ENCODE measurements around the gene VPS26B.

The VPS26B gene

DNA sequence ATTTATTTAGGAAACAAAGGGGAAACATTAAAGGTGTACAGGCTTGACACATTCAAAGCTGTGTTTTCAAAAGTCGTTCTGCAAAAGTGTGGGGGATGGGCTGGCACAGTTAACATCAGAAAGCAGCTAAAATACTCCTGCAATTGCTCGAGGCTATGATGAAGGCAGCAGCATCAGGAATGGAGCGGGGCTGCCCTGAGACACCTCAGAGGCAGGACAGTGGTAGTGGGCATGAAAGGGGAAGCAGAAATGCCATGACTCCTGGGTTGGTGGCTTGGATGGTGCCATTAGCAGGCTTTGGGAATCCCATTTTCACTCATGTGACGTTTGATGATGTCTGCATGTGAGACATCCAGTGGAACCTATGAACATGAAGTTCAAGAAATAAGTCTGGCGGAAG lies 1.4 kb upstream of the VPS26B start:
- H3K4me3 ChIP-seq (ENCODE audit: low read length), result peak overlapping the region; percentile 98
- no peak for DNase-seq (ENCODE audit: low read depth)
- TF ChIP-seq, protein P1, sequence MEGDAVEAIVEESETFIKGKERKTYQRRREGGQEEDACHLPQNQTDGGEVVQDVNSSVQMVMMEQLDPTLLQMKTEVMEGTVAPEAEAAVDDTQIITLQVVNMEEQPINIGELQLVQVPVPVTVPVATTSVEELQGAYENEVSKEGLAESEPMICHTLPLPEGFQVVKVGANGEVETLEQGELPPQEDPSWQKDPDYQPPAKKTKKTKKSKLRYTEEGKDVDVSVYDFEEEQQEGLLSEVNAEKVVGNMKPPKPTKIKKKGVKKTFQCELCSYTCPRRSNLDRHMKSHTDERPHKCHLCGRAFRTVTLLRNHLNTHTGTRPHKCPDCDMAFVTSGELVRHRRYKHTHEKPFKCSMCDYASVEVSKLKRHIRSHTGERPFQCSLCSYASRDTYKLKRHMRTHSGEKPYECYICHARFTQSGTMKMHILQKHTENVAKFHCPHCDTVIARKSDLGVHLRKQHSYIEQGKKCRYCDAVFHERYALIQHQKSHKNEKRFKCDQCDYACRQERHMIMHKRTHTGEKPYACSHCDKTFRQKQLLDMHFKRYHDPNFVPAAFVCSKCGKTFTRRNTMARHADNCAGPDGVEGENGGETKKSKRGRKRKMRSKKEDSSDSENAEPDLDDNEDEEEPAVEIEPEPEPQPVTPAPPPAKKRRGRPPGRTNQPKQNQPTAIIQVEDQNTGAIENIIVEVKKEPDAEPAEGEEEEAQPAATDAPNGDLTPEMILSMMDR (IDR thresholded peaks at IDR 0.05; ENCODE audit: insufficient read depth, low read depth, low read length, missing control alignments), result no peak

DNA sequence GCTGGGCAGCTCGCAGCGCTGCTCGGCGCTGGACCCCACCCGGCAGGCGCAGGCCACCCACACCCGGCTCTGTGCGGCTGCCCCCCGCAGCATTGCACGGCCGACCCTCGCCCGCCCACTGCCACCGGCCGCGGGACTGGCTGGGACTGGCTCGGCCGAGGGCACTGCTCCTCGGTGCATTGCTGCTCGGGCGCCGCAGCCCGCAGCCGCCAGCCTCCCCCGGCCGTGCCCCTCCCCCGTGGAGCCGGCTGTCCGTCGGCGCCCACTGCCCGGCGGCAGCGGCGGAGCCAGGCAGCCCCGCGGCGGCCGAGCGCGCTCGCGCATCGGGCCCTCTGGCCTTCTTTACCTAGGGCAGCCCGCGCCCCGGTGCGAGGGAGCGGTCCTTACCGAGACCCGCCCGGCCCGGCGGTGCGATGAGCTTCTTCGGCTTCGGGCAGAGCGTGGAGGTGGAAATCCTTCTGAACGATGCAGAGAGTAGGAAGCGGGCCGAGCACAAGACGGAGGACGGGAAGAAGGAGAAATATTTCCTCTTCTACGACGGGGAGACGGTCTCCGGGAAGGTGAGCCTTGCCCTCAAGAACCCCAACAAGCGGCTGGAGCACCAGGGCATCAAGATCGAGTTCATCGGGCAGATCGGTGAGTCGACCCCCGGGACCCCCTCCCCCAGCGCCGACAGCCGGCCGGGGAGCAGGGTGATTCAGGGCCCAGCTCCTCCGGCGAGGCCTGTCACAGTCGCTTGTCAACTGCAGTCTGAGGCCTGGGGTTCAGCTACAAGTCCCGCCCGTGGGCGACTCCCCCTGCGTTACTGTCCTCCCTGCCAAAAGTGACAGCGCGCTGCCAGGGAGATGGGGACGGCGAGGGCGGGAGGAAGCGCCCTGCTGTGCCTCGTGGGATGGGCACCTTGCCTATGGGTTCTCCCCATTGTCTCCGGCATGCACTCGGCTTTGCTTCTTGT lies 516 bp downstream of the VPS26B start:
- peak overlapping the region; percentile 71 for H3K4me3 ChIP-seq (ENCODE audit: low read length)
- TF ChIP-seq, protein P1 (IDR thresholded peaks at IDR 0.05; ENCODE audit: insufficient read depth, low read depth, low read length, missing control alignments), result no peak
- DNase-seq (ENCODE audit: low read depth), result peak; percentile 33

DNA sequence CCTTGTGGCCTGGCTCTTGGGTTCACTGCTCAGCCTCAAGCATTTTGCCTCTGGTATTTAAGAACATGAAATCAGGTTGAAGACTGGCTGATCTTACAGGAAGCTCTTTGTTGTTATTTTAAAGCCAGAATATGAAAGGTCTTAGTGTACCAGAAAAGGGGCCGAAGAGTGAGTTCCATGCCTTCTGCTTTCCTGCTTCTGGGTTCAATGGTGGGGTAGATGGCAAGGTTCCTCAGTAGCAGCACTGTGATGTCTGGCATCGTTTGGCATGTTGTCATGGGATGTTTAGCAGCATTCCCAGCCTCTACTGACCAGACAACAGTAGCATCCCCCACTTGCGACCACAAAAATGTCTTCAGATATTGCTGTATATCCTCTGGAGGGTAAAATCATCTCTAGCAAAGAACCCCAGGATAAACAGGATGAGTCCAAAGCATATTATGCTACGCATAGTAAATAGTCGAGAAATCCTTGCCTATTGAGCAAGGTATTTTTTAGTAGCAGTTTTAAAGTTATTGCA lies 2.4 kb downstream of the VPS26B start:
- DNase-seq (ENCODE audit: low read depth), result no peak
- H3K4me3 ChIP-seq (ENCODE audit: low read length), result no peak overlapping the region
- TF ChIP-seq, protein P1 (IDR thresholded peaks at IDR 0.05; ENCODE audit: insufficient read depth, low read depth, low read length, missing control alignments), result no peak

DNA sequence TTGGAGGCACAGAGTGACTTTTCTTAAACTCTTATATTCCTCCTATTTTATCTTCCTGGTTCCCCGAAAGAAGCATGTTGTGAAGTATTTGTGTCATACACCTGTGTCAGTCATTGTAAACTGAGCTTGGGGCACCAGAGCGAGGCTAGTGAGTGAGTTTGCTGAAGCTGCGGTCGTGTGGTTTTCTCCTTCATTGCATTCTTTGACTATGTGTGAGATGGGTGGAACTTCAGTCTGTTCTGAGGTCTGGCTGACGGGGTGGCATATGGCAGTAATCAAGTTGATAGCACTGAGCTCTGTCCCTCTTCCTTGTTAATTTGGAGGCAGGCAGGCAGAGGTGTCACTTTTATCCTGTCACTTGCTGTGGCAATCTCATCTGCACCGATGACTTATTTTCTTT lies 4.2 kb downstream of the VPS26B start:
- H3K4me3 ChIP-seq (ENCODE audit: low read length), result no peak overlapping the region
- TF ChIP-seq, protein P1 (IDR thresholded peaks at IDR 0.05; ENCODE audit: insufficient read depth, low read depth, low read length, missing control alignments), result no peak
- DNase-seq (ENCODE audit: low read depth), result no peak

DNA sequence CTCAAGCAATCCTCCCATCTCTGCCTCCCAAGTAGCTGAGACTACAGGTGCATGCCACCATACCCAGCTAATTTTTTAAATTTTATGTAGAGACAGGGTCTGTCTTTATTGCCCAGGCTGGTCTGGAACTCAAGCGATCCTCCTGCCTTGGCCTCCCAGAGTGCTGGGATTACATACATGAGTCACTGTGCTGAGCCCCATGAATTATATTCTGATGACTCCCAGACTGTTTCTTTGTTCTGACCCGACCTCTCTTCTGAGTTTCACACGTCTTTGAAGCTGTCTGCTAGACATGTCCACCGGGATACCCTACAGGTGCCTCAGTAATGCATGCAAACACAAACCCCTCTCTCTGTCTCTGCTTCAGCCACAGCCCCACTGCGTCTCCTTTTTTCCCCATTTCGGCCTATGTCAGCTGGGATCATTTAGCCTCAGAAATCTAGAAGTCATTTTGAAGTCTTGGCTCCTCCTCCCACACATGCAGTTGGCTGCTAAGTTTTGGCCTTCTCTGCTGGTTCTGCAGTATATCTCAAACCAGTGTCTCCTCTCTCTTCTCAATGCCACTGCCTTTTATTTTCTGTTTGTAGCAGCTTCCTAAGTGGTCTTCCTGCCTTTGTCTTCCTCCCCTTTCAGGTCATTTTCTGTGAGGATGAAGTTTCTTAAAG lies 4.8 kb downstream of the VPS26B start:
- H3K4me3 ChIP-seq (ENCODE audit: low read length), result no peak overlapping the region
- TF ChIP-seq, protein P1 (IDR thresholded peaks at IDR 0.05; ENCODE audit: insufficient read depth, low read depth, low read length, missing control alignments), result no peak
- DNase-seq (ENCODE audit: low read depth), result peak; percentile 32

DNA sequence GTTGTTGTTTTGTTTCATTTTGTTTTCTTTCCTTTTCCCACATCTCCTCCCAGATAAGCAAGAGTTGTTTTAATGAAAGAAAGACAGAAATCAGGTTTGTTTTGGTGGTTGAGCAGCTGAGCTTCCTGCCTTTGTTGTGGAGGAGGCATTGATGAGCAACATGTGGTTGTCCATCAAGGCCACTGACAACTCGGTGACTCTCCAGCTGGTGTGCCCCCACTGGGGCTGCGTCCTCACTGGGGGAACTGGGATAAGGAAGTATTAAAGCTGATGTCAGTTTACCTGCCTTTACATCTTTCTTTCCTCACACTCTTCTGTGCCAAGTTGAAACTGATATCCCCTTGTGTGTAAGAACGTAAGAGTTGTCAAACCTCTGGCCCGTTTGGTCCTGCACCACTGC lies 5.9 kb downstream of the VPS26B start:
- no peak for DNase-seq (ENCODE audit: low read depth)
- TF ChIP-seq, protein P1 (IDR thresholded peaks at IDR 0.05; ENCODE audit: insufficient read depth, low read depth, low read length, missing control alignments), result no peak
- H3K4me3 ChIP-seq (ENCODE audit: low read length), result no peak overlapping the region

Measured in epithelial cell of esophagus (primary cell).